Loucy (cell line): ENCODE measurements around the gene TAF3.

Experiments
- H2AFZ ChIP-seq: fragments of 200-600 bp; sonication (generic); 2 replicates; pipeline ENCODE4 v1.6.0; 2016; ENCODE audit warnings: antibody characterized with exemption, mild to moderate bottlenecking, low read length, moderate library complexity
- H3F3A ChIP-seq: fragments of 200-600 bp; 2 replicates; pipeline ENCODE4 v1.6.0; 2016; ENCODE audit warnings: antibody characterized with exemption, low read depth, mild to moderate bottlenecking
- H3K27me3 ChIP-seq: fragments of 200-600 bp; sonication (generic); 2 replicates; pipeline ENCODE4 v1.6.1; 2014; ENCODE audit warnings: low read length, mild to moderate bottlenecking; ENCODE audit not compliant: insufficient read depth, poor library complexity, severe bottlenecking
- H3K36me3 ChIP-seq: fragments of 200-600 bp; sonication (generic); 2 replicates; pipeline ENCODE4 v1.6.1; 2016; ENCODE audit warnings: low read length; ENCODE audit not compliant: insufficient read depth
- H3K4me1 ChIP-seq: fragments of 200-600 bp; sonication (generic); 2 replicates; pipeline ENCODE4 v1.5.1; 2014; ENCODE audit warnings: low read length, mild to moderate bottlenecking; ENCODE audit not compliant: insufficient read depth, poor library complexity, severe bottlenecking
- H3K4me2 ChIP-seq: fragments of 200-600 bp; sonication (generic); 2 replicates; pipeline ENCODE4 v1.6.0; 2014; ENCODE audit warnings: antibody characterized with exemption, low read length, low read depth, mild to moderate bottlenecking; ENCODE audit not compliant: poor library complexity, severe bottlenecking
- H3K4me3 ChIP-seq: fragments of 200-600 bp; sonication (generic); 2 replicates; pipeline ENCODE4 v1.5.1; 2014; ENCODE audit warnings: low read length, mild to moderate bottlenecking, mixed read lengths; ENCODE audit not compliant: poor library complexity, severe bottlenecking
- H3K79me2 ChIP-seq: fragments of 200-600 bp; sonication (generic); 2 replicates; pipeline ENCODE4 v1.6.1; 2014; ENCODE audit warnings: low read length; ENCODE audit not compliant: insufficient read depth
- H3K9ac ChIP-seq: fragments of 200-600 bp; sonication (generic); 2 replicates; pipeline ENCODE4 v1.6.0; 2014; ENCODE audit warnings: mild to moderate bottlenecking, low read depth, low read length, moderate library complexity; ENCODE audit not compliant: poor library complexity, severe bottlenecking
- H3K9me2 ChIP-seq: fragments of 200-600 bp; sonication (generic); replicated peaks from 2 replicates; pipeline ENCODE4 v1.6.1; 2016; ENCODE audit warnings: low read depth, low read length, mixed read lengths
- H3K9me3 ChIP-seq: fragments of 200-600 bp; sonication (generic); 2 replicates; pipeline ENCODE4 v1.6.1; 2014; ENCODE audit warnings: mild to moderate bottlenecking, antibody characterized with exemption, low read length, low read depth; ENCODE audit not compliant: insufficient read depth
- H4K20me1 ChIP-seq: fragments of 200-600 bp; sonication (generic); 2 replicates; pipeline ENCODE4 v1.6.0; 2014; ENCODE audit warnings: antibody characterized with exemption, low read length, mild to moderate bottlenecking; ENCODE audit not compliant: insufficient read depth, poor library complexity, severe bottlenecking
- CTCF ChIP-seq: fragments of 200-600 bp; sonication (generic); conservative IDR thresholded peaks from 2 replicates; pipeline ENCODE4 v1.5.1; 2014; ENCODE audit warnings: mild to moderate bottlenecking, antibody characterized with exemption, low read length
- EZH2phosphoT487 ChIP-seq: fragments of 200-600 bp; IDR thresholded peaks from 2 replicates; pipeline ENCODE4 v1.6.1; 2018; ENCODE audit warnings: antibody characterized with exemption, mild to moderate bottlenecking, moderate library complexity, borderline replicate concordance

Gene TAF3

GRCh38 chr10:8045726-8046494 lies 227.6 kb downstream of the TAF3 start:
- Histone ChIP-seq H3K27me3 (peaks cover 14% of the 10 kb centered on the region), H3K79me2 (no peaks in the 10 kb centered on the region), H3K36me3 (no peaks in the 10 kb centered on the region), H3F3A (no peaks in the 10 kb centered on the region), H3K4me2 (peak overlapping the region; percentile 70), H3K9ac (no peak overlapping the region), H3K9me3 (no peaks in the 10 kb centered on the region), H4K20me1 (no peaks in the 10 kb centered on the region), H3K9me2 (no peaks in the 10 kb centered on the region), H3K4me3 (no peak overlapping the region), H2AFZ (peak overlapping the region; percentile 41), H3K4me1 (peaks cover 35% of the 10 kb centered on the region)
- TF ChIP-seq CTCF (no peak), EZH2phosphoT487 (no peak)

- Histone ChIP-seq H2AFZ (peak overlapping the region; percentile 58; the same call in 1 of the 2 replicates), H3K9ac (peak overlapping the region; percentile 47), H3F3A (no peaks in the 10 kb centered on the region)
These were observed 229.4 kb downstream of the TAF3 start for GRCh38 chr10:8047452-8048280.

More at GRCh38 chr10:8047452-8048280, 229.4 kb downstream of the TAF3 start:
- Histone ChIP-seq H3K9me2 (no peaks in the 10 kb centered on the region), H4K20me1 (no peaks in the 10 kb centered on the region), H3K4me2 (peak overlapping the region; percentile 70), H3K79me2 (no peaks in the 10 kb centered on the region), H3K27me3 (peaks cover 14% of the 10 kb centered on the region), H3K4me1 (peaks cover 35% of the 10 kb centered on the region), H3K9me3 (no peaks in the 10 kb centered on the region), H3K4me3 (peak overlapping the region; percentile 65), H3K36me3 (no peaks in the 10 kb centered on the region)
- TF ChIP-seq CTCF: no peak
- no peak for TF ChIP-seq EZH2phosphoT487
